ENCODE results near the gene LNX2.

LNX2 gene

GRCh38 chr13:27570906-27571305 lies 49.4 kb downstream of the LNX2 start:
- DNase-seq (ENCODE audit: extremely low read depth in 1 of 2, low read depth in 1 of 2), result no peak

GRCh38 chr13:27569405-27569804 lies 50.9 kb downstream of the LNX2 start:
- no peak for DNase-seq (ENCODE audit: extremely low read depth in 1 of 2, low read depth in 1 of 2)

- DNase-seq (ENCODE audit: extremely low read depth in 1 of 2, low read depth in 1 of 2), result no peak
Observed at GRCh38 chr13:27565818-27566217, 54.5 kb downstream of the LNX2 start.

GRCh38 chr13:27562457-27562856 lies 57.9 kb downstream of the LNX2 start:
- DNase-seq (ENCODE audit: extremely low read depth in 1 of 2, low read depth in 1 of 2), result no peak

- DNase-seq (ENCODE audit: extremely low read depth in 1 of 2, low read depth in 1 of 2), result no peak
Observed at GRCh38 chr13:27559719-27560118, 60.6 kb downstream of the LNX2 start.

GRCh38 chr13:27556109-27556508 lies 64.2 kb downstream of the LNX2 start:
- DNase-seq (ENCODE audit: extremely low read depth in 1 of 2, low read depth in 1 of 2), result no peak

GRCh38 chr13:27551562-27551961 lies 68.8 kb downstream of the LNX2 start:
- DNase-seq (ENCODE audit: extremely low read depth in 1 of 2, low read depth in 1 of 2), result no peak

- no peak for DNase-seq (ENCODE audit: extremely low read depth in 1 of 2, low read depth in 1 of 2)
Observed at GRCh38 chr13:27549406-27549981, 70.8 kb downstream of the LNX2 start.

- no peak for DNase-seq (ENCODE audit: extremely low read depth in 1 of 2, low read depth in 1 of 2)
Observed at GRCh38 chr13:27542220-27542619, 78.1 kb downstream of the LNX2 start.

- DNase-seq (ENCODE audit: extremely low read depth in 1 of 2, low read depth in 1 of 2), result no peak
Observed at GRCh38 chr13:27541386-27541785, 78.9 kb downstream of the LNX2 start.

- DNase-seq (ENCODE audit: extremely low read depth in 1 of 2, low read depth in 1 of 2), result no peak
Observed at GRCh38 chr13:27536361-27537101, 83.8 kb downstream of the LNX2 start.

- no peak for DNase-seq (ENCODE audit: extremely low read depth in 1 of 2, low read depth in 1 of 2)
Observed at GRCh38 chr13:27535546-27535945, 84.8 kb downstream of the LNX2 start.

- no peak for DNase-seq (ENCODE audit: extremely low read depth in 1 of 2, low read depth in 1 of 2)
Observed at GRCh38 chr13:27534981-27535380, 85.3 kb downstream of the LNX2 start.

- no peak for DNase-seq (ENCODE audit: extremely low read depth in 1 of 2, low read depth in 1 of 2)
Observed at GRCh38 chr13:27534108-27534980, 86.0 kb downstream of the LNX2 start.

GRCh38 chr13:27533155-27533643 lies 87.1 kb downstream of the LNX2 start:
- peak in 1 of 2 donors; percentile 22 for DNase-seq (ENCODE audit: extremely low read depth in 1 of 2, low read depth in 1 of 2)

- DNase-seq (ENCODE audit: extremely low read depth in 1 of 2, low read depth in 1 of 2), result no peak
Observed at GRCh38 chr13:27528908-27529307, 91.4 kb downstream of the LNX2 start.

- no peak for DNase-seq (ENCODE audit: extremely low read depth in 1 of 2, low read depth in 1 of 2)
Observed at GRCh38 chr13:27526516-27526915, 93.8 kb downstream of the LNX2 start.

GRCh38 chr13:27524981-27525975 lies 95.1 kb downstream of the LNX2 start:
- no peak for DNase-seq (ENCODE audit: extremely low read depth in 1 of 2, low read depth in 1 of 2)

- no peak for DNase-seq (ENCODE audit: extremely low read depth in 1 of 2, low read depth in 1 of 2)
Observed at GRCh38 chr13:27523346-27524073, 96.8 kb downstream of the LNX2 start.

- DNase-seq (ENCODE audit: extremely low read depth in 1 of 2, low read depth in 1 of 2), result no peak
Observed at GRCh38 chr13:27522847-27523246, 97.5 kb downstream of the LNX2 start.

Measured in activated CD8-positive, alpha-beta memory T cell treated with anti-CD3 and anti-CD28 coated beads for 1 hour (primary cell).